Measurements from ENCODE around the gene CLCN7. TPM values are rescaled to one million over a fixed set of nuclear protein-coding genes. Genes with fewer than 3 reads are reported as not detected.

CLCN7 gene
- total and polyA plus RNA-seq, 2 of the 4 experiments (the other 2 are of a cell fraction), result 10.8 to 45.2 TPM

DNA sequence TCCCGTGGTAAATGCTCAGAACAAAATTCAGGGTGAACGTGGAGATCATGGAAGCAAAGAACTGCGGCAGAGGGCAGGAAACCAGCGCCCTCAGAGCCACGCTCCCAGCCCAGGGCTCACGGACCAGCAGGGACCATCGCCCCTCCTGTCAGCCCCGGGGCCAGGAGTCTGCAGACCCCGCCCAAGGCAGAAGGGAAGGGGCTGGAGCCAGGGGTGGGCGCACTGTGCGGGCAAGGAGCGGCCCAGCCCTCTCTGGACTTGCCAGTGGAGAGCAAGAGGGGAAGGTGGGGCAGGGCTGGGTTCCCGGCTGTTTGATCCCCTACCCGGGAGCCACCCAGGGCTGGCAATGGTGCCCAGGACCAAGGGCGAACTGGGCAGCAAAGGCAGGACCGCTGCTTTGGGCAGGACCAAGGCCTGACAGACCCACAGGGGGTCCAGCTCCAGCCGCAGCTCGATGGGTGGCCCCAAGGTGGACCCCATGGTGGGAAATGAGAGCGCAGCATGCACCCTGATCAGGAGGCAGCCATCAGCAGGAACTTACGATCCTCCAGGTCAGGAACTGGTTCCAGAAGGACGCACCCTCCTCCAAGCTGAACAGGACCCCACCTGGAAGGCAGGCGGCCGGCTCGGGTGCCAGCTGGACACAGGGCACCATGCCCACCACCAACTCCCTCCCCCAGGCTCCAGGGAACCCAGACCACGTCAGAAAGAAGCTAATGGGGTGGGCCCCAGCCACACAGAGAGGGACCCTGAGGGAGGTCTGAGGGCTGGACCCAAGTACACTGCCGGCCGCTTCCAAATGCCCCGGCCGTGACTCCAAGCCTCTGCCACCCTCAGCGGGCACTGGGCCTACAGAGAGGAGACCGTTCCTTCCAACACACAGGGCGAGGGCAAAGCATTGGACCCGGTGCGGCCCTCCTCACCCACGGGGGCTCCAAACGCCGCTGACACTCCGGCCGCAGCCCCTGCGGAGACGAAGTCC, 19.3 kb downstream of the CLCN7 start:
- peak overlapping the region; percentile 23 for H2AFZ ChIP-seq (replicated peaks; ENCODE audit: low read length, poor library complexity)
- no peak overlapping the region for H2BK5ac ChIP-seq (ENCODE audit: low read depth, low read length, poor library complexity, severe bottlenecking)
- CTCF ChIA-PET, result no interaction called here
- no peak overlapping the region for H4K8ac ChIP-seq (ENCODE audit: low read depth in 2 of 2, low read length in 2 of 2)
- no peak overlapping the region for H3K9ac ChIP-seq (ENCODE audit: low read depth, low read length)
- no TSS peak for BruUV-seq (replicated peaks)
- no peak overlapping the region for H4K91ac ChIP-seq (ENCODE audit: insufficient read depth, low read depth, low read length)
- POLR2A ChIA-PET (ENCODE audit: unreplicated experiment), result no interaction called here
- no peak overlapping the region for H2BK120ac ChIP-seq (ENCODE audit: low read depth, low read length)
- no peak overlapping the region for H3K27ac ChIP-seq (ENCODE audit: insufficient read depth, low read length)
- TF ChIP-seq CHD1 (IDR thresholded peaks at IDR 0.05; ENCODE audit: low read depth, low read length), result no peak
- TF ChIP-seq RAD21 (IDR thresholded peaks at IDR 0.05; ENCODE audit: low read length), result no peak
- no peak for TF ChIP-seq NFE2L2 (IDR thresholded peaks at IDR 0.05; ENCODE audit: low read depth, low read length)
- no peak for TF ChIP-seq FOS (IDR thresholded peaks at IDR 0.05; ENCODE audit: low read depth, low read length)
- TF ChIP-seq BHLHE40 (IDR thresholded peaks at IDR 0.05; ENCODE audit: low read depth, low read length), result no peak
- TF ChIP-seq CEBPB (IDR thresholded peaks at IDR 0.05; ENCODE audit: low read depth, low read length), result no peak
- no peak for TF ChIP-seq CTCF (conservative IDR thresholded peaks at IDR 0.05; ENCODE audit: low read depth, low read length)
- no peaks in the 10 kb centered on the region for H3K4me1 ChIP-seq (ENCODE audit: control insufficient read depth, insufficient read depth, low read length)
- H3K14ac ChIP-seq (replicated peaks; ENCODE audit: low read depth, low read length), result no peak overlapping the region
- H2BK15ac ChIP-seq (ENCODE audit: low read depth, low read length), result no peak overlapping the region
- in situ Hi-C loops (cut with MboI; ENCODE audit: low sequenced_read_pairs) (no loop called here), dilution Hi-C loops (cut with HindIII; ENCODE audit: low sequenced_read_pairs, unreplicated experiment) (no loop called here), intact Hi-C loops (cut with micrococcal nuclease) (no loop called here)
- H3K18ac ChIP-seq (ENCODE audit: low read depth, low read length), result no peak overlapping the region
- DNase-seq, result no peak
- no peaks in the 10 kb centered on the region for H3K9me1 ChIP-seq (ENCODE audit: insufficient read depth, low read length)
- no peaks in the 10 kb centered on the region for H3K27me3 ChIP-seq (ENCODE audit: control insufficient read depth, insufficient read depth, low read length)
- no peak overlapping the region for H2AK9ac ChIP-seq (replicated peaks; ENCODE audit: low read depth, low read length, poor library complexity)
- peaks cover 0 to 4% of the 10 kb centered on the region in 2 experiments; a peak in 1 of 4 replicates for H3K79me1 ChIP-seq (ENCODE audit: low read depth in 1 of 2, low read length in 2 of 2)
- no peak overlapping the region for H2AK5ac ChIP-seq (ENCODE audit: low read depth, low read length)
- H3K56ac ChIP-seq (ENCODE audit: extremely low read depth, insufficient read depth, low read length), result no peak overlapping the region
- no peak overlapping the region for H4K5ac ChIP-seq (ENCODE audit: low read depth, low read length)
- H4K20me1 ChIP-seq (ENCODE audit: insufficient read depth, low read length), result no peaks in the 10 kb centered on the region
- no peak overlapping the region for H2BK20ac ChIP-seq (ENCODE audit: low read depth, low read length)
- H3K36me3 ChIP-seq (ENCODE audit: control insufficient read depth, insufficient read depth, low read length), result peaks cover 54% of the 10 kb centered on the region
- H3K4ac ChIP-seq (ENCODE audit: low read depth, low read length), result no peak overlapping the region
- H3K23ac ChIP-seq (ENCODE audit: low read depth, low read length), result no peak overlapping the region
- no peak for ATAC-seq (ENCODE audit: low read depth)
- no peaks in the 10 kb centered on the region for H3K9me3 ChIP-seq (ENCODE audit: control insufficient read depth, insufficient read depth, low read length)
- H3K4me2 ChIP-seq (ENCODE audit: low read depth, low read length), result no peak overlapping the region
- 94% methylated on average over 17 of the region's 41 CpGs; no CpG with 5 or more reads in 1 of the 2 experiments for WGBS, 2 experiments (ENCODE audit: extremely low coverage in 2 of 2, insufficient read length in 1 of 2)
- no peak overlapping the region for H3K4me3 ChIP-seq (ENCODE audit: insufficient read depth, low read depth, low read length)

Data from IMR-90 (cell line).